ENCODE measurements around the gene PRORP. TPM values are rescaled to one million over a fixed set of nuclear protein-coding genes. Genes with fewer than 3 reads are reported as not detected.
A peak's percentile ranks its signal among the peaks of the same experiment; 100 is the strongest.

PRORP gene
- total RNA-seq, 4 donors from 2014 or later: 29.2 to 52.0 (median 36.9) TPM

DNA sequence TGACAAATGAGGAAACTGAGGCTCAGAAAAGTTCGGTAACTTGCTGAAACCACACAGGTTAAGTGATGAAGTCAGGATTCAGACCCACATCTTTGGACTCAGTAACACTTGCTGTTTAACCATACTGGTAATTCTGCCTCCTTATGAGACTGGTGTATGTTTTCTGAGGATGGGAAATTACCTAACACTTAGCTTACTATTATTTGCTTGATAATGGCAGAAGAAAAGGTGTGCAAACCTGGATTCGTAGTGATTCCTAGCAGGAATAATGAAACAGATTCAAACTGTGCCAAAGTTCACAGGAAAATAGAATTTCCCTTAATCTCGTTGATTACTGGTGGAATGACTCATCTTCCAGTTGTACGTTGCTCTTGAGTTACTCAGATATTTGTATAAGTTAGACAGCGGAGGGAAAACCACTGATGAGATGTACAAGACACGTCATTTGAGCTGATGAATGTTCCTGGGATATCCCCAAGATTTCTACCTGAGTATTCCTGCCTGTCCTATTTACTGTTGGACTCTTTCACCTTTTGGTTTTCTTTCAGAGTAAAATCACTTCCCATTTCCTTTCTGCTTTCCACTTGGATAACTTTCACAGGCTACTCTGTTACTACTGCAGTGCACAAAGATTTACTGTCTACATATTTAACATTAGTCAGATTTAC is 37.5 kb downstream of the PRORP start:
- TF ChIP-seq, protein P1, sequence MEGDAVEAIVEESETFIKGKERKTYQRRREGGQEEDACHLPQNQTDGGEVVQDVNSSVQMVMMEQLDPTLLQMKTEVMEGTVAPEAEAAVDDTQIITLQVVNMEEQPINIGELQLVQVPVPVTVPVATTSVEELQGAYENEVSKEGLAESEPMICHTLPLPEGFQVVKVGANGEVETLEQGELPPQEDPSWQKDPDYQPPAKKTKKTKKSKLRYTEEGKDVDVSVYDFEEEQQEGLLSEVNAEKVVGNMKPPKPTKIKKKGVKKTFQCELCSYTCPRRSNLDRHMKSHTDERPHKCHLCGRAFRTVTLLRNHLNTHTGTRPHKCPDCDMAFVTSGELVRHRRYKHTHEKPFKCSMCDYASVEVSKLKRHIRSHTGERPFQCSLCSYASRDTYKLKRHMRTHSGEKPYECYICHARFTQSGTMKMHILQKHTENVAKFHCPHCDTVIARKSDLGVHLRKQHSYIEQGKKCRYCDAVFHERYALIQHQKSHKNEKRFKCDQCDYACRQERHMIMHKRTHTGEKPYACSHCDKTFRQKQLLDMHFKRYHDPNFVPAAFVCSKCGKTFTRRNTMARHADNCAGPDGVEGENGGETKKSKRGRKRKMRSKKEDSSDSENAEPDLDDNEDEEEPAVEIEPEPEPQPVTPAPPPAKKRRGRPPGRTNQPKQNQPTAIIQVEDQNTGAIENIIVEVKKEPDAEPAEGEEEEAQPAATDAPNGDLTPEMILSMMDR (IDR thresholded peaks at IDR 0.05): no peak
- no peak for TF ChIP-seq POLR2A (IDR thresholded peaks at IDR 0.05)
- no peak for DNase-seq
- Histone ChIP-seq H3K36me3 (peaks cover 0 to 9% (median 0%) of the 10 kb centered on the region in 3 donors), H3K27ac (peak overlapping the region in 3 of 4 donors; percentile 2 to 65 (median 42)), H3K4me3 (no peak overlapping the region), H3K4me1 (peaks cover 0 to 4% (median 0%) of the 10 kb centered on the region in 4 donors), H3K27me3 (no peaks in the 10 kb centered on the region), H3K9me3 (no peaks in the 10 kb centered on the region)

- no peak for TF ChIP-seq POLR2A (IDR thresholded peaks at IDR 0.05)
- TF ChIP-seq, protein P1 (IDR thresholded peaks at IDR 0.05): no peak
- no peak for DNase-seq
- H3K36me3 ChIP-seq: peaks cover 0 to 9% (median 0%) of the 10 kb centered on the region in 3 donors
- no peak overlapping the region for H3K27ac ChIP-seq
- H3K27me3 ChIP-seq: no peaks in the 10 kb centered on the region
- H3K4me3 ChIP-seq: no peak overlapping the region
- no peaks in the 10 kb centered on the region for H3K9me3 ChIP-seq
- H3K4me1 ChIP-seq: peaks cover 0 to 4% (median 0%) of the 10 kb centered on the region in 4 donors
Observed at GRCh38 chr14:35161231-35161630, 38.9 kb downstream of the PRORP start.

DNA sequence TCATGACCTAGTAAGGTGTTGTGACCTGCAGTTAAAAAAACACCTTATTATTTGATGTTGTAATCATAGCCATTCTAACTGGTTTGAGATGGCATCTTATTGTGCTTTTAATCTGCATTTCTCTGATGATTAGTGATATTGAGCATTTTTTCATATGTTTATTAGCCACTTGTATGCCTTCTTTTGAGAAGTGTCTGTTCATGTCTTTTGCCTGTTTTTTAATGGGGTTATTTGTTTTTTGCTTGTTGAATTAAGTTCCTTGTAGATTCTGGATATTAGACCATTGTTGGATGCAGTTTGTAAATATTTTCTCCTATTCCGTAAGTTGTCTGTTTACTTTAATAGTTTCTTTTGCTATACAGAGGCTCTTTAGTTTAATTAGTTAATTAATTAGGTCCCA is 41.0 kb downstream of the PRORP start:
- Histone ChIP-seq H3K4me3 (no peak overlapping the region), H3K4me1 (peaks cover 0 to 4% (median 0%) of the 10 kb centered on the region in 4 donors), H3K27ac (no peak overlapping the region), H3K27me3 (no peaks in the 10 kb centered on the region), H3K36me3 (peaks cover 0 to 9% (median 0%) of the 10 kb centered on the region in 3 donors), H3K9me3 (no peaks in the 10 kb centered on the region)
- no peak for DNase-seq
- no peak for TF ChIP-seq POLR2A (IDR thresholded peaks at IDR 0.05)
- TF ChIP-seq, protein P1 (IDR thresholded peaks at IDR 0.05): no peak

DNA sequence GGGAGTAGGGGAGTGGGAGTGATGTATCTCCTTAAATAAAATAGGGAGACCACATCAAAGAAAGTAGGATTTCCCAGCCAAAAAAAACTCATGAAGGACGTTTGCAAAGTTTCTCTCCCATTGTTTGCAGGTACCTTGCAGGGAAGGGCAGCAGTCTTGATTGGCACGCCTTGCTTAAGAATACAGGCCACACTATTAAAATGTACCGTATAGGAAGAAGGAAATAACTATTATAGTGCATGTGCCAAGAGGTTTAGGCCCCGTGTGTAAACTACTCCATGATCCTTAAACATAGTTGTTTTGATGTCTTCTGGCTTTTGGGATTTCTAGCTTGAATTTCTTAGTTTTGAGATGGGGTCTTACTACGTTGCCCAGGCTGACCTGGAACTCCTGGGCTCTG is 42.5 kb downstream of the PRORP start:
- Histone ChIP-seq H3K36me3 (no peaks in the 10 kb centered on the region), H3K4me1 (peaks cover 0 to 4% (median 0%) of the 10 kb centered on the region in 4 donors), H3K9me3 (no peaks in the 10 kb centered on the region), H3K4me3 (no peak overlapping the region), H3K27me3 (no peaks in the 10 kb centered on the region), H3K27ac (no peak overlapping the region)
- no peak for TF ChIP-seq POLR2A (IDR thresholded peaks at IDR 0.05)
- TF ChIP-seq, protein P1 (IDR thresholded peaks at IDR 0.05): no peak
- DNase-seq: no peak

GRCh38 chr14:35167496-35167895 is 45.1 kb downstream of the PRORP start:
- H3K27ac ChIP-seq: no peak overlapping the region
- no peak overlapping the region for H3K4me3 ChIP-seq
- no peaks in the 10 kb centered on the region for H3K9me3 ChIP-seq
- no peaks in the 10 kb centered on the region for H3K4me1 ChIP-seq
- DNase-seq: no peak
- no peaks in the 10 kb centered on the region for H3K27me3 ChIP-seq
- no peaks in the 10 kb centered on the region for H3K36me3 ChIP-seq
- no peak for TF ChIP-seq POLR2A (IDR thresholded peaks at IDR 0.05)

Other genes starting within 250 kb of the PRORP start
- gene BAZ1A, start 247.2 kb upstream of the PRORP start, total RNA-seq: 10 to 100 TPM; 26.3 to 61.1 (median 29.1) TPM
- gene SRP54, start 139.6 kb upstream of the PRORP start, total RNA-seq: 10 to 100 TPM; 52.0 to 63.1 (median 53.2) TPM
- 10 to 100 TPM; 31.4 to 60.8 (median 52.1) TPM for gene FAM177A1, start 76.3 kb upstream of the PRORP start, total RNA-seq
- gene PPP2R3C, start 562 bp upstream of the PRORP start, total RNA-seq: 10 to 100 TPM; 20.1 to 44.6 (median 33.6) TPM
- 100 to 1,000 TPM in 3 of 4 donors, 10 to 100 TPM in 1; 73.6 to 136 (median 116) TPM for gene PSMA6, start 169.8 kb downstream of the PRORP start, total RNA-seq